ENCODE measurements around the gene CMTM4.

CMTM4 gene

DNA sequence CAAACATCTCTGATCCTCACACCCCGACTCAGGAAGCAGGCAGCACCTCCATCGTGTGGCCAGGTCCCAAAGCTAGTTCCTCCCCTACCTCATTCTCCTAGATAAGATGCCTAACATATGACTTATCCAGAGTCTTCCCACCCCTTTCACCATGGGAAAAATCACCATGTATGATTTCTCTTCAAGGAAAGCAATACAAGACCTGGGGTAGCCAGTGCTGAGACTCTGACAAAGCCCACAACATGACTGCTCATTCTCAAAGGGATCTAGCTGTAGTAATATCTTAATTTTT, 45.1 kb downstream of the CMTM4 start:
- DNase-seq (ENCODE audit: low read depth, low spot score), result no peak
- no peak overlapping the region for H3K4me3 ChIP-seq
- H3K9ac ChIP-seq (ENCODE audit: insufficient read length), result no peak overlapping the region
- TF ChIP-seq POLR2AphosphoS5 (IDR thresholded peaks at IDR 0.05; ENCODE audit: borderline replicate concordance, low read depth, low read length) (no peak), EZH2 (IDR thresholded peaks at IDR 0.05) (no peak), FOXP2 (optimal IDR thresholded peaks at IDR 0.05; ENCODE audit: control extremely low read depth, extremely low read length, insufficient read depth) (no peak)
- H3K36me3 ChIP-seq (ENCODE audit: insufficient read depth, low read length), result no peaks in the 10 kb centered on the region
- no peak overlapping the region for H3K27ac ChIP-seq
- no peaks in the 10 kb centered on the region for H3K9me3 ChIP-seq (ENCODE audit: low read depth, low read length)

DNA sequence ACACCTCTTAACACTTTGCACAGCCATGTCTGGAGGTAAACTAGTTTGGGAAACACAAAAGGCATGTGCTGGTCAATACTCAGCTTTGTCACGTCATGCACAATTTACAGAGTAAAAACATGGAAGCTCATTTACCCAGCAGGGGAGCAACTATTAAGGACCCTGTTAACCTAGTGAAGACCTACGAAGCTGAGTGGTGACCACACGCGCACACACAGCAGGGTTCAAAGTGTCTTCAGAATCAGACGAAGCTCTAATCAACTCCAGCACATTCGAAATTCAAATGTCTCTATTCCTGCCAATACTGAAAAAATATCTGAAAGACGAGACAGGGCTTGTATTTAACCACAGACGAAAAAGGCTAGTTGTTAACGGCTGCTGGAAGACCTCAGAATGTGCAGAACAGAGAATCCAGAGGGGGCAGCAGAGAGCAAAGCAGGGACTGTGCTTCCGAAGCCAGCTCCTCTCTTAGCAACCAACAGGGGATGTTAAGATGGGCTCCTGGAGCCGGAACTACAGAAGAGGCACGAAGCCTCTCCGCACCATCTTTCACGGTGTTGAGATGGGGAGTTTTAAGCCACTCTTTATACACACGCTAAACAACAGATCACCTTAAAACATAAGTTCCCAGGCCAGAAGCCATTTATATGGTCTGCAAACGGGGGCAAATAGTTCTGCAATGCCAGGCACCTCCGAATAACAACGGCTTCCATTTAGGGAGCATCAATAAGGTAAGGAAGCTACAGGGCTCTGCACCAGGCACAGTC, 45.7 kb downstream of the CMTM4 start:
- Histone ChIP-seq H3K27ac (no peak overlapping the region), H3K4me3 (peak overlapping the region; percentile 61), H3K36me3 (ENCODE audit: insufficient read depth, low read length) (no peaks in the 10 kb centered on the region), H3K9ac (ENCODE audit: insufficient read length) (no peak overlapping the region), H3K9me3 (ENCODE audit: low read depth, low read length) (no peaks in the 10 kb centered on the region)
- TF ChIP-seq FOXP2 (optimal IDR thresholded peaks at IDR 0.05; ENCODE audit: control extremely low read depth, extremely low read length, insufficient read depth) (no peak), POLR2AphosphoS5 (IDR thresholded peaks at IDR 0.05; ENCODE audit: borderline replicate concordance, low read depth, low read length) (no peak), EZH2 (IDR thresholded peaks at IDR 0.05) (no peak)
- DNase-seq (ENCODE audit: low read depth, low spot score), result no peak

DNA sequence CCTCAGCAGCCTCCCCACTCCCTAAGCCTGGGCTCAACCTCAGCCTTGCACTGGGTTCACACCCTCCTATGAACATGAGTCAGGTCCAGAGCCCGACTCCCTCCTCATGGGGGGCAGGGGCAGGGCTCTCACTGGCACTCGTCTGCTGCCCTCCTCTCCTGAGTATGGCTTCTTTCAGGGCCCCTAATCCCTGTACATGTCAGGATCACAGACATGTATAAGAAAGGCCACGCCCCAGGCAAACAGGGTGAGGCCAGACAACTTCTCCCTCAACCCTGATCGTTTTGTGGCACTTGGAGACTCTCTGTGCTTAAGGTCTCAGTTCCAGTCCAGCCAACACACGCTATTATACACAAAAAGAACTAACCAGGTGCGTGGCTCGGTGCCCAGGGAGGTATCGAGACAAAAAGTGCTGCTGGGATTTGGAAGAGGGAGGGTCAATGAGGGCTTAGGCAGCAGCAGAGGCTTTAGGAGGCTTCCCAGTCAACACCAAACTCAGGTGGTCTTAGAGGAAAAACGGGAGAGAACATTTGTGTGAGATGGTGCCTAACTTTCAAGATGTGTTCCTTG, 46.8 kb downstream of the CMTM4 start:
- Histone ChIP-seq H3K27ac (no peak overlapping the region), H3K9me3 (ENCODE audit: low read depth, low read length) (no peaks in the 10 kb centered on the region)

DNA sequence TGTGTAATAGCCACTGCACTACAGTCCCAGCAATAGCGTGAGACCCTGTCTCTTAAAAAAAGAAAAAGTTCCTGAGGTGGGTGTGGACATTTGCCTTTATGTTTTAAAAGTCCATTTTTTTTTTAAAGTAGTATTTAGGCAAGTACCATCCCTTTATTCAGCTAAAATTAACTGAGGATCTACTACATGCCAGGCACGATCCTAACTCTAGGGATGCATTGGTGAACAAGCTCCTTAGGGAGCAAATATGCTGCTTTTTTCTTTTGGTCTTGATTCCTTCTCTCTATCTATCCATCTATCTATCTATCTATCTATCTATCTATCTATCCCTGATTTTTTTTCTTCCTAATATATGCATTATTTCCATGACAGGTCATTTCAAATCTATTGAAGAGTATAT, 47.4 kb downstream of the CMTM4 start:
- H3K36me3 ChIP-seq (ENCODE audit: insufficient read depth, low read length), result no peaks in the 10 kb centered on the region
- no peak overlapping the region for H3K27ac ChIP-seq
- DNase-seq (ENCODE audit: low read depth, low spot score), result no peak
- TF ChIP-seq POLR2AphosphoS5 (IDR thresholded peaks at IDR 0.05; ENCODE audit: borderline replicate concordance, low read depth, low read length), result no peak
- no peak for TF ChIP-seq EZH2 (IDR thresholded peaks at IDR 0.05)
- TF ChIP-seq FOXP2 (optimal IDR thresholded peaks at IDR 0.05; ENCODE audit: control extremely low read depth, extremely low read length, insufficient read depth), result no peak
- H3K9me3 ChIP-seq (ENCODE audit: low read depth, low read length), result no peaks in the 10 kb centered on the region
- H3K4me3 ChIP-seq, result no peak overlapping the region
- no peak overlapping the region for H3K9ac ChIP-seq (ENCODE audit: insufficient read length)

More for the DNA sequence above, 46.8 kb downstream of the CMTM4 start:
- DNase-seq (ENCODE audit: low read depth, low spot score), result no peak
- H3K36me3 ChIP-seq (ENCODE audit: insufficient read depth, low read length), result no peaks in the 10 kb centered on the region
- H3K9ac ChIP-seq (ENCODE audit: insufficient read length), result no peak overlapping the region
- no peak for TF ChIP-seq POLR2AphosphoS5 (IDR thresholded peaks at IDR 0.05; ENCODE audit: borderline replicate concordance, low read depth, low read length)
- no peak for TF ChIP-seq EZH2 (IDR thresholded peaks at IDR 0.05)
- TF ChIP-seq FOXP2 (optimal IDR thresholded peaks at IDR 0.05; ENCODE audit: control extremely low read depth, extremely low read length, insufficient read depth), result no peak
- no peak overlapping the region for H3K4me3 ChIP-seq

DNA sequence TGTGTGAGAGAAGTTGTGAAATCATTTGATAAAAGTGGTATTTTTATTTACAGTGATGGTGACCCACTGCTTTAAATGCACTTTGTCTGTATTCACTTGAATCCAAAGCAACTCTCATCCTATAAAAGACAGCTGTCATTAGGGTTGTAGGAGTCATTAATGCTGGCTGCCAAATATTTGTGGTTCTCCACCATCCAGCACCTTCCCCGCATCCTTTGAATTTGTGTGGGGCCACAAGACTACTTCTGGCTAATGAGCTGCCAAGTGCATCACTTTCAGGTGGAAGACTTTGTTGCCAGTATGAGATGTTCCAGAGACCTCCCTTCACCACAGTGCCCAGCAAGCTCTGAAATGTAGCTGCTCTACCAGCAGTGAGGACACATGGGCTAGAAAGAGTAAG, 48.7 kb downstream of the CMTM4 start:
- no peaks in the 10 kb centered on the region for H3K36me3 ChIP-seq (ENCODE audit: insufficient read depth, low read length)
- no peak overlapping the region for H3K9ac ChIP-seq (ENCODE audit: insufficient read length)
- TF ChIP-seq EZH2 (IDR thresholded peaks at IDR 0.05) (no peak), POLR2AphosphoS5 (IDR thresholded peaks at IDR 0.05; ENCODE audit: borderline replicate concordance, low read depth, low read length) (no peak), FOXP2 (optimal IDR thresholded peaks at IDR 0.05; ENCODE audit: control extremely low read depth, extremely low read length, insufficient read depth) (no peak)
- H3K27ac ChIP-seq, result no peak overlapping the region
- DNase-seq (ENCODE audit: low read depth, low spot score), result no peak
- no peak overlapping the region for H3K4me3 ChIP-seq
- H3K9me3 ChIP-seq (ENCODE audit: low read depth, low read length), result no peaks in the 10 kb centered on the region

DNA sequence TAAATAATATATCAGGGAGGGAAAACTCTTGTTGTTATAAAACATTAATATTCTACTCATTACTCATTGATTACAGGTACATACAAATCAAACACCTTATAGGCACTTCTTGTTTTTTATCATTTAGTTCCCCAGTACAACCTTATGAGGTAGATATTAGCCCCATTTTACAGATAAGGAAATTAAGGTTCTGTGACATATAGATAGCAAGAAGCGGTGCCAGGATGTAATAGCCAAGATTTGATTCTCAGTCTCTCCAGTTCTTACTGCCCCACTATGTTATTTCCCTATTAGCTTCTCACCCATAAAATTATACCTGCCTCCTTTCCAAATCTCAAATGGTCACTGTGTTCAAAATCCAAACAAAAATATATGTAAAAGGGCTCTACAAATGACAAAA, 55.2 kb downstream of the CMTM4 start:
- H3K9ac ChIP-seq (ENCODE audit: insufficient read length), result no peak overlapping the region
- no peaks in the 10 kb centered on the region for H3K36me3 ChIP-seq (ENCODE audit: insufficient read depth, low read length)
- DNase-seq (ENCODE audit: low read depth, low spot score), result no peak
- TF ChIP-seq FOXP2 (optimal IDR thresholded peaks at IDR 0.05; ENCODE audit: control extremely low read depth, extremely low read length, insufficient read depth), result no peak
- no peak for TF ChIP-seq EZH2 (IDR thresholded peaks at IDR 0.05)
- no peak for TF ChIP-seq POLR2AphosphoS5 (IDR thresholded peaks at IDR 0.05; ENCODE audit: borderline replicate concordance, low read depth, low read length)
- H3K4me3 ChIP-seq, result no peak overlapping the region
- H3K27ac ChIP-seq, result no peak overlapping the region
- H3K9me3 ChIP-seq (ENCODE audit: low read depth, low read length), result no peaks in the 10 kb centered on the region

DNA sequence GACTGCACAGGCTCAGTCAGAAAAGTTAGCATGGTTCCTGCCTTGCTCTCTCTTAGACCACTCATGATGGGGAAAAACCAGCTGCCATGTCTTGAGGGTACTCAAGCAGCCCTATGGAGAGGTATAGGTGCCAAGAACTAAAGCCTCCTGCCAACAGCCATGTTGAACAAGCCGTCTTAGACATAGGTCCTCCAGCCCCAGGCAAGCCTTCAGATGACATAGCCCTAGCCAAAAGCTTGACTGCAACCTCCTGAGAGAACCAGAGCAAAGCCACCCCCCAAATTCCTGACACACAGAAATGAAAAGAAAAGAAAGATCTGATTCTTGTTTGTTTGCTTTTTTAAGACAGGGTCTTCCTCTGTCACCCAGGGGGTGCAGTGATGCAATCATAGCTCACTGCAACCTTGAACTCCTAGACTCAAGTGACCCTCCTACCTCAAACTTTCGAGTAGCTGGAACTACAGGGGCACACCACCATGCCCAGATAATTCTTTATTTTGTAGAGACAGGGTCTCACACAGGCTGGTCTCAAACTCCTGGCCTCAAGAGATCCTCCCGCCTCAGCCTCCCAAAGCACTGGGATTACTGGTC, 55.7 kb downstream of the CMTM4 start:
- no peak overlapping the region for H3K4me3 ChIP-seq
- no peak overlapping the region for H3K27ac ChIP-seq
- no peak overlapping the region for H3K9ac ChIP-seq (ENCODE audit: insufficient read length)
- no peak for DNase-seq (ENCODE audit: low read depth, low spot score)
- H3K9me3 ChIP-seq (ENCODE audit: low read depth, low read length), result no peaks in the 10 kb centered on the region
- H3K36me3 ChIP-seq (ENCODE audit: insufficient read depth, low read length), result no peaks in the 10 kb centered on the region
- TF ChIP-seq FOXP2 (optimal IDR thresholded peaks at IDR 0.05; ENCODE audit: control extremely low read depth, extremely low read length, insufficient read depth) (no peak), EZH2 (IDR thresholded peaks at IDR 0.05) (no peak), POLR2AphosphoS5 (IDR thresholded peaks at IDR 0.05; ENCODE audit: borderline replicate concordance, low read depth, low read length) (no peak)

DNA sequence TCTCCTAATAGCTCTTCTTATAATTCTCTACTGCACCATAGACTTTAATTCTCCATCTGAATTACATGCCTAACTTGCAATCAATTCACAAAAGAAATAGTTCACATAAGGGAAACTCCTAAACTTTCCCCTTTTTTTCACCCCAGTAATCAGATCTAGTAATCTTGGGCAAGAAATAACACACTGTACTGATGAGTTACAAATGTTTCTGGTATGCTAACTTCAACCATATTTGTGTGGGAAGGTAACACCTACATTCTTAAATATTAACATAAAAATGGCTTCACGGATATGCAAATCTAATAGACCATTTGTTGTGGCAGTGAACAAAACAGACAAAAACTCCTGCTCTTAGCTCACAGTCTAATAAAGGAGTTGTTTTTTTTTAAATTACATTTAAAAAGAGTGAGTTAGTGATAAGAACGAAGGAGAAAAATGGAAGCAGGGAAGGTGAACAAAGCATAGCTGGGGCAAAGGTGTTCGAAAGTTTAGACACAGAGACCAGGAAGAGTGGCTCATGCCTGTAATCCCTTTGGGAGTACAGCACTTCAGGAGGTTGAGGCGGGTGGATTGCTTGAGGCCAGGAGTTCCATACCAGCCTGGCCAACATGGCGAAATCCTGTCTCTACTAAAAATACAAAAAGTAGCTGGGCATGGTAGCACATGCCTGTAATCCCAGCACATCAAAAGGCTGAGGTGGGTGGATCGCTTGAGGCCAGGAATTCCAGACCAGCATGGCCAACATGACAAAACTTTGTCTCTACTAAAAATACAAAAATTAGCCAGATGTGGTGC, 57.3 kb downstream of the CMTM4 start:
- TF ChIP-seq EZH2 (IDR thresholded peaks at IDR 0.05) (no peak), FOXP2 (optimal IDR thresholded peaks at IDR 0.05; ENCODE audit: control extremely low read depth, extremely low read length, insufficient read depth) (no peak), POLR2AphosphoS5 (IDR thresholded peaks at IDR 0.05; ENCODE audit: borderline replicate concordance, low read depth, low read length) (no peak)
- Histone ChIP-seq H3K27ac (no peak overlapping the region), H3K9me3 (ENCODE audit: low read depth, low read length) (no peaks in the 10 kb centered on the region), H3K9ac (ENCODE audit: insufficient read length) (no peak overlapping the region), H3K4me3 (no peak overlapping the region), H3K36me3 (ENCODE audit: insufficient read depth, low read length) (no peaks in the 10 kb centered on the region)
- DNase-seq (ENCODE audit: low read depth, low spot score), result no peak

Measured in SK-N-MC (cell line).